Gastrocnemius medialis (tissue), 4 donors: ENCODE data around the gene DAZAP2.
"Not testable (repeated sequence)": the region's sequence is repeated elsewhere in the genome, so short reads cannot be mapped to it uniquely, and the experiment has no call there.

Experiments
- CTCF ChIP-seq, 5 experiments: fragments of 450-650 bp in 3 of 5; fragments of 200-600 bp in 2 of 5; sonication (generic) in 2 of 5; IDR thresholded peaks in 4 of 5; conservative IDR thresholded peaks in 1 of 5; 1 replicate in 4 of 5; 2 replicates in 1 of 5; pipeline ENCODE4 v1.5.1; 2016 to 2019; ENCODE audit warnings: antibody characterized with exemption in 5 of 5, mild to moderate bottlenecking in 3 of 5, moderate library complexity in 3 of 5
- POLR2A ChIP-seq, 2 donors: fragments of 450-650 bp; IDR thresholded peaks; one replicate each; pipeline ENCODE4 v1.6.1; 2017; ENCODE audit warnings: antibody characterized with exemption in 2 of 2, mild to moderate bottlenecking in 2 of 2, moderate library complexity in 2 of 2

- not testable (repeated sequence) for TF ChIP-seq POLR2A (IDR thresholded peaks at IDR 0.05); CTCF (IDR thresholded peaks at IDR 0.05 in 4 of 5, conservative IDR thresholded peaks at IDR 0.05 in 1 of 5)
These were observed 53.2 kb downstream of the DAZAP2 start for GRCh38 chr12:51291603-51292513.
